Brain microvascular endothelial cell (primary cell): ENCODE measurements around the gene KRTAP5-10.
"Not testable (repeated sequence)": the region's sequence is repeated elsewhere in the genome, so short reads cannot be mapped to it uniquely, and the experiment has no call there.

Source experiments
- DNase-seq: peaks from one replicate; pipeline ENCODE4 v3.0.0-alpha.2; 2020
- H3K27ac ChIP-seq: fragments of 250-450 bp; sonication (Bioruptor Pico); 2 replicates; pipeline ENCODE4 v1.5.1; 2020; ENCODE audit warnings: mild to moderate bottlenecking, moderate library complexity
- H3K27me3 ChIP-seq: fragments of 250-450 bp; sonication (Bioruptor Pico); replicated peaks from 2 replicates; pipeline ENCODE4 v1.5.1; 2020; ENCODE audit warnings: mild to moderate bottlenecking
- H3K36me3 ChIP-seq: fragments of 250-450 bp; sonication (Bioruptor Pico); replicated peaks from 2 replicates; pipeline ENCODE4 v1.5.1; 2020; ENCODE audit warnings: mild to moderate bottlenecking
- H3K4me3 ChIP-seq: 2 replicates; pipeline ENCODE4 v1.5.1; 2011; ENCODE audit warnings: low read depth, mild to moderate bottlenecking, control low read depth, low read length, moderate library complexity
- CTCF ChIP-seq: IDR thresholded peaks from 2 replicates; pipeline ENCODE4 v1.5.1; 2011; ENCODE audit warnings: low read depth, mild to moderate bottlenecking, moderate library complexity, low read length, control low read depth, inconsistent platforms; ENCODE audit errors: missing control alignments
- in situ Hi-C: cut with HindIII; loops from 2 replicates; pipeline ENCODE4 v1.10.0; 2017; ENCODE audit warnings: low sequenced_read_pairs, low pct_ligation_motif_present

The KRTAP5-10 gene

GRCh38 chr11:71577469-71578004 is 12.2 kb downstream of the KRTAP5-10 start:
- in situ Hi-C loops, result no loop called here
- TF ChIP-seq CTCF, result no peak
- H3K27me3 ChIP-seq, result no peaks in the 10 kb centered on the region

GRCh38 chr11:71579513-71579912 is 14.2 kb downstream of the KRTAP5-10 start:
- H3K27me3 ChIP-seq, H3K27ac ChIP-seq, H3K4me3 ChIP-seq, in situ Hi-C loops, H3K36me3 ChIP-seq: not testable (repeated sequence)
- peak; percentile 31 for DNase-seq

More at GRCh38 chr11:71577469-71578004, 12.2 kb downstream of the KRTAP5-10 start:
- no peak for DNase-seq
- Histone ChIP-seq H3K4me3 (no peak overlapping the region), H3K36me3 (no peaks in the 10 kb centered on the region), H3K27ac (no peak overlapping the region)

- peak; percentile 92 for TF ChIP-seq CTCF
- H3K27ac ChIP-seq, result no peak overlapping the region
- peak; percentile 77 for DNase-seq
- no peaks in the 10 kb centered on the region for H3K36me3 ChIP-seq
- H3K27me3 ChIP-seq, result no peaks in the 10 kb centered on the region
- in situ Hi-C loops, result no loop called here
- no peak overlapping the region for H3K4me3 ChIP-seq
Measured at GRCh38 chr11:71580057-71581003, 15.0 kb downstream of the KRTAP5-10 start.

GRCh38 chr11:71581826-71582225 is 16.5 kb downstream of the KRTAP5-10 start:
- Histone ChIP-seq H3K27ac (no peak overlapping the region), H3K36me3 (no peaks in the 10 kb centered on the region), H3K27me3 (no peaks in the 10 kb centered on the region), H3K4me3 (no peak overlapping the region)
- in situ Hi-C loops, result no loop called here
- DNase-seq, result no peak
- no peak for TF ChIP-seq CTCF

- no peak for TF ChIP-seq CTCF
Measured at GRCh38 chr11:71582309-71582895, 17.0 kb downstream of the KRTAP5-10 start, which contains the start of gene KRTAP5-11. TSS of gene KRTAP5-11 (minus strand) at chr11:71582875. CDS start at chr11:71582837, 38 bp downstream.

GRCh38 chr11:71582969-71583368 is 17.6 kb downstream of the KRTAP5-10 start:
- DNase-seq, H3K4me3 ChIP-seq, in situ Hi-C loops, H3K27me3 ChIP-seq, H3K27ac ChIP-seq, H3K36me3 ChIP-seq: not testable (repeated sequence)

More at GRCh38 chr11:71582309-71582895, 17.0 kb downstream of the KRTAP5-10 start, which contains the start of gene KRTAP5-11:
- Histone ChIP-seq H3K27me3 (no peaks in the 10 kb centered on the region), H3K4me3 (no peak within 1 kb of the TSS), H3K27ac (no peak within 1 kb of the TSS), H3K36me3 (no peaks in the 10 kb centered on the region)
- no peak for DNase-seq
- in situ Hi-C loops, result no loop called here

- DNase-seq, H3K4me3 ChIP-seq, H3K27me3 ChIP-seq, in situ Hi-C loops, H3K27ac ChIP-seq, H3K36me3 ChIP-seq: not testable (repeated sequence)
Measured at GRCh38 chr11:71585673-71586072, 20.3 kb downstream of the KRTAP5-10 start.

GRCh38 chr11:71588314-71588713 is 23.0 kb downstream of the KRTAP5-10 start:
- in situ Hi-C loops, H3K27ac ChIP-seq, H3K27me3 ChIP-seq, DNase-seq, H3K36me3 ChIP-seq, H3K4me3 ChIP-seq: not testable (repeated sequence)

- H3K27me3 ChIP-seq, H3K36me3 ChIP-seq, H3K4me3 ChIP-seq, in situ Hi-C loops, DNase-seq, H3K27ac ChIP-seq: not testable (repeated sequence)
Measured at GRCh38 chr11:71588822-71589545, 23.6 kb downstream of the KRTAP5-10 start.
